AG09309 (cell line): Measurements from ENCODE around the gene ACTN1.

Experiments used
- DNase-seq: peaks from one replicate; pipeline ENCODE4 v3.0.0-alpha.2; 2010; ENCODE audit warnings: low read depth
- H3K4me3 ChIP-seq: 2 replicates; pipeline ENCODE4 v1.5.1; 2011; ENCODE audit warnings: mild to moderate bottlenecking, low read depth, low read length, moderate library complexity; ENCODE audit not compliant: control insufficient read depth
- CTCF ChIP-seq: IDR thresholded peaks from 2 replicates; pipeline ENCODE4 v1.5.1; 2011; ENCODE audit warnings: mild to moderate bottlenecking, low read depth, low read length, inconsistent platforms; ENCODE audit not compliant: insufficient read depth, control insufficient read depth; ENCODE audit errors: missing control alignments

ACTN1 gene

GRCh38 chr14:68885226-68886108 lies 93.6 kb downstream of the ACTN1 start:
- DNase-seq: no peak
- no peak for TF ChIP-seq CTCF
- H3K4me3 ChIP-seq: no peak overlapping the region

DNA sequence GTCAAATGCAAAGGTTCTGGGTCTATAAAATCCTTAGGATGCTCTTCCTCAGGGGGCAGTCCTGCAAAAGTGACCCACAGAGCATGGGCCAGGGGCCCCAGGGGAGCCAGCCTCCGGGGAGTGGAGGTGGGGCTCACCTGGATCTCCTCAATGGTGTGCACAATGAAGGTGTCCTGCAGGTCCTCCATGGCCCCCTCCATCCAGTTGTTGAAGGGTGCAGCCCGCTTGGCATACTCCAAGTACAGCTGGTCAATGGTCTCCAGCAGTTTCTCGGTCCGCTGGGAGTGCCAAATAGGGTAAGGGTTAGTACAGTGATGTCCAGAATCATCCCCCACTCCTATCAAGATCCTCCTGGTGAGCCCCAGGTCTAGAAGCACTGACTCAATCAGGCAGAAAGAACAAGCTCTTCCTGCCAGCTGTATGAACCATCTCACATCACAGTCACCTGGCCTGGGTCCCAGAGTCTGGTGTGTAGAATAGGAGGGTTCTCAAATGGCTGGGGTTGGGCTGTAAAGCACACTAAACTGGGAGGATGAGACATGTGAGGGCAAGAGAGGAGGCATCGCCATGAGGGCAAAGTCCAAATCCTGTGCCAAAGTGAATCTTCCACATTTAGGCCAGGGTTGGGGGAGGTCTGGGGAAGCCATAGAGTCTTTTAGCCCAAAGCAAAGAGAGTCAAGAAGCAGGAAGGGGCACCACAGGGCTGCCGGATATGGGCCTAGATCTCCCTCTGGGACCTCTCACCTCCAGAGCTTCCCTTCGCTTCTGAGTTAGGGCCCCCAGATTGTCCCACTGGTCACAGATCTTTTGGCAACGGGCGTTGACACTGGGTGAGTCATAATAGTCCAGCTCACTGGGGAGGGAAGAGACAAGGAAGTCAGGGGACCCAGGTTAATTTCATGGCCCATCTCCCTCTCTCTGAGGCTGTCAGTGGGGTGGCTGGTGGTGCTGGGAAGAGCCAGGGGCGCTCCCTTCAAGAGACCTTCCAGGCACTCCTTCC lies 94.8 kb downstream of the ACTN1 start:
- DNase-seq: peak; percentile 70
- H3K4me3 ChIP-seq: no peak overlapping the region
- no peak for TF ChIP-seq CTCF

- no peak for TF ChIP-seq CTCF
- DNase-seq: no peak
- H3K4me3 ChIP-seq: no peak overlapping the region
Observed at GRCh38 chr14:68882235-68882634, 96.9 kb downstream of the ACTN1 start.

GRCh38 chr14:68881396-68881795 lies 97.7 kb downstream of the ACTN1 start:
- TF ChIP-seq CTCF: no peak
- DNase-seq: no peak
- H3K4me3 ChIP-seq: no peak overlapping the region

- no peak overlapping the region for H3K4me3 ChIP-seq
- no peak for TF ChIP-seq CTCF
- no peak for DNase-seq
Observed at GRCh38 chr14:68880581-68881105, 98.5 kb downstream of the ACTN1 start.

- H3K4me3 ChIP-seq: no peak overlapping the region
- DNase-seq: no peak
- no peak for TF ChIP-seq CTCF
Observed at GRCh38 chr14:68879841-68880575, 99.1 kb downstream of the ACTN1 start.
